ENCODE measurements around the gene PDE8A.

DNA sequence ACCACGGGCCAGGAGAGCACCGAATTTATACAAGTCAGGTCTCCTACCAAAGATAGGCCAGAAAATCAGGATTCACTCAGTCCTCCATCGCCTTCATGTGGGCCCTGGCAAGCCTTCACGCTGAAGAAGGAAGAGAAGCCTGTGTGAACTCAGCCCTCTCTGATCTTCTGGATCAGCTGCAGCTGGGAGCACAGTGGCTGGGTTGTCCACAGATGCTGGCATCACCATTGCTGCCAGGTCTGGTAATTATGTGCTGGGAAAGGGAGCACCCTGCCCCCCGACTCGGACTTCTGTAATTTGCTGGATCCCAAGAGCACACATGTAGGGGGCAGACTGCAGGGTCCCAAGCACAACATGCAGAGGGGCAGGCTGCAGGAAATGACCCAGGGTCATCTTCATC is 12.4 kb upstream of the PDE8A start:
- TF ChIP-seq RXRA (IDR thresholded peaks at IDR 0.05) (no peak), TAF1 (conservative IDR thresholded peaks at IDR 0.05) (no peak), EGR1 (IDR thresholded peaks at IDR 0.05; ENCODE audit: low read depth in 2 of 2) (no peak), CTCF (IDR thresholded peaks at IDR 0.05; ENCODE audit: low read depth, low read length, missing input control) (no peak), JUND (IDR thresholded peaks at IDR 0.05) (no peak), GABPA (IDR thresholded peaks at IDR 0.05 in 1 of 2, conservative IDR thresholded peaks at IDR 0.05 in 1 of 2) (no peak)
- TF ChIP-seq, protein P1, sequence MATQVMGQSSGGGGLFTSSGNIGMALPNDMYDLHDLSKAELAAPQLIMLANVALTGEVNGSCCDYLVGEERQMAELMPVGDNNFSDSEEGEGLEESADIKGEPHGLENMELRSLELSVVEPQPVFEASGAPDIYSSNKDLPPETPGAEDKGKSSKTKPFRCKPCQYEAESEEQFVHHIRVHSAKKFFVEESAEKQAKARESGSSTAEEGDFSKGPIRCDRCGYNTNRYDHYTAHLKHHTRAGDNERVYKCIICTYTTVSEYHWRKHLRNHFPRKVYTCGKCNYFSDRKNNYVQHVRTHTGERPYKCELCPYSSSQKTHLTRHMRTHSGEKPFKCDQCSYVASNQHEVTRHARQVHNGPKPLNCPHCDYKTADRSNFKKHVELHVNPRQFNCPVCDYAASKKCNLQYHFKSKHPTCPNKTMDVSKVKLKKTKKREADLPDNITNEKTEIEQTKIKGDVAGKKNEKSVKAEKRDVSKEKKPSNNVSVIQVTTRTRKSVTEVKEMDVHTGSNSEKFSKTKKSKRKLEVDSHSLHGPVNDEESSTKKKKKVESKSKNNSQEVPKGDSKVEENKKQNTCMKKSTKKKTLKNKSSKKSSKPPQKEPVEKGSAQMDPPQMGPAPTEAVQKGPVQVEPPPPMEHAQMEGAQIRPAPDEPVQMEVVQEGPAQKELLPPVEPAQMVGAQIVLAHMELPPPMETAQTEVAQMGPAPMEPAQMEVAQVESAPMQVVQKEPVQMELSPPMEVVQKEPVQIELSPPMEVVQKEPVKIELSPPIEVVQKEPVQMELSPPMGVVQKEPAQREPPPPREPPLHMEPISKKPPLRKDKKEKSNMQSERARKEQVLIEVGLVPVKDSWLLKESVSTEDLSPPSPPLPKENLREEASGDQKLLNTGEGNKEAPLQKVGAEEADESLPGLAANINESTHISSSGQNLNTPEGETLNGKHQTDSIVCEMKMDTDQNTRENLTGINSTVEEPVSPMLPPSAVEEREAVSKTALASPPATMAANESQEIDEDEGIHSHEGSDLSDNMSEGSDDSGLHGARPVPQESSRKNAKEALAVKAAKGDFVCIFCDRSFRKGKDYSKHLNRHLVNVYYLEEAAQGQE (IDR thresholded peaks at IDR 0.05) = no peak
